Measurements from ENCODE around the gene RAB11FIP5. TPM values are rescaled to one million over a fixed set of nuclear protein-coding genes. Genes with fewer than 3 reads are reported as not detected.

RAB11FIP5 gene
- total RNA-seq, 1 experiment from 2014 or later = 20.8 TPM

DNA sequence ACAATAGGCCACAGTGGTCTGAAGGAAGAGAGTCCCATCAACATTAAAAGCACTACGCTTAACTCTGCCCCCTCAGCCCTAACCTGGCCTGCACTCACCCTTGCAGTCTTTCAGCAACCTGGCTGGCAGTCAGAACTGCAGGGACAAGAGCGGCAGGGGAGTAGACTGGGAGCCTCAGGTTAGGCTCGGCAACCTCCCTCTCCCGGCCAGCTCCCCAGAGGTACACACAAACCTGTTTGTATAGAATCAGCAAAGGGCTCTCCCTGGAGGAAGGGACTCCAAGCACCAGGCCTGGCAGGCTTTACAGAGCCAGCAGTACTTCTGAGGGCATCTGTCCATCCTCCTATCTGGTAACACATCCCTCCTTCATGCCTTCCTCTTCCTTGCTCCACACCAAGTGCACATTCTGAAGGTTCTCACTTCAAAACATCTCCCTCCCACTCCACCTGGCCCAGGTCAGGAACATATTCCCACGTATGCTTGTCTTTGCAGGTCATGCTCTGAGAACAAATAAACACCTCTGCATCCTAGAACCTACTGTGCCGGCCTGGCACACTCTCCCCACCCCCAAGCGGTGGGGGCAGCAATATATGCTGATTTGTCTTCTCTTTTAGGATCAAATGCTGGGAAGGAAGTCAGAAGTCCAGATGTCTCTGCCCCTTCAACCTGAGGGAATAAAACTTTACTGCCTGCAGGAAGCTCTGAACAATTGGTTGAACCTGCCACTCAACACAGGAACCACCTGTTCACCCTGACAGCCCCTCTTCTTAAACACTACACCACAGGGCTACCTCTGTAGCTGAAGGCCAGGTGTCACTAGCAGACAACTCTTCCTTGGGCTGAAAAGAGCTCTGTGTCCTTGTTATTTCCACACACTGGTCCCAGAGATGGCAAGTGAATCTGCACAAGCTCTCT is 28.6 kb downstream of the RAB11FIP5 start:
- BruUV-seq (replicated peaks) = no TSS peak
- Histone ChIP-seq H3K9me3 (ENCODE audit: control insufficient read depth in 1 of 2, insufficient read depth in 1 of 2, low read depth in 1 of 2, low read length in 2 of 2) (no peaks in the 10 kb centered on the region), H3K9ac (ENCODE audit: low read length) (no peak overlapping the region), H3K4me3 (replicated peaks in 1 of 2; ENCODE audit: low read depth in 1 of 2, low read length in 2 of 2) (no peak overlapping the region), H3K27ac (ENCODE audit: low read depth, low read length) (no peak overlapping the region), H3K4me1 (ENCODE audit: control insufficient read depth in 1 of 2, insufficient read depth in 2 of 2, low read length in 2 of 2) (no peaks in the 10 kb centered on the region), H4K20me1 (ENCODE audit: insufficient read depth) (no peaks in the 10 kb centered on the region), H3K36me3 (ENCODE audit: control insufficient read depth in 1 of 2, insufficient read depth in 2 of 2, low read length in 2 of 2) (peaks cover 0 to 10% of the 10 kb centered on the region in 2 experiments; a peak in 2 of 4 replicates), H3K4me2 (ENCODE audit: low read length) (no peak overlapping the region), H2AFZ (ENCODE audit: low read depth, low read length, poor library complexity, severe bottlenecking) (no peak overlapping the region), H3K9me2 (ENCODE audit: insufficient read depth) (no peaks in the 10 kb centered on the region), H3K27me3 (ENCODE audit: insufficient read depth, low read length) (no peaks in the 10 kb centered on the region), H3K79me2 (ENCODE audit: insufficient read depth, low read length) (peaks cover 24% of the 10 kb centered on the region; the same call in 1 of the 2 replicates)
- ATAC-seq (no peak), DNase-seq (ENCODE audit: low read depth, low spot score) (no peak)
- RAD21 ChIA-PET (ENCODE audit: low non-redundant PET in 1 of 2, low total read pairs in 2 of 2, uncharacterized antibody in 2 of 2, unreplicated experiment in 2 of 2) = interaction anchor here in 1 of 2 experiments (2.9 kb wide), 1 partner anchor 72 kb away, joined by 8 read pairs; no protein-coding TSS in a partner anchor
- intact Hi-C loops (cut with micrococcal nuclease) = no loop called here
- no peak for TF ChIP-seq EZH2phosphoT487 (IDR thresholded peaks at IDR 0.05; ENCODE audit: borderline replicate concordance)
- TF ChIP-seq EZH2 (IDR thresholded peaks at IDR 0.05) = no peak
- TF ChIP-seq, protein P1, sequence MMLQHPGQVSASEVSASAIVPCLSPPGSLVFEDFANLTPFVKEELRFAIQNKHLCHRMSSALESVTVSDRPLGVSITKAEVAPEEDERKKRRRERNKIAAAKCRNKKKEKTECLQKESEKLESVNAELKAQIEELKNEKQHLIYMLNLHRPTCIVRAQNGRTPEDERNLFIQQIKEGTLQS (IDR thresholded peaks at IDR 0.05) = no peak
- no peak for TF ChIP-seq YY1 (IDR thresholded peaks at IDR 0.05; ENCODE audit: extremely low read depth, insufficient replicate concordance, low read depth, low read length)
- no peak for TF ChIP-seq MAX (IDR thresholded peaks at IDR 0.05)
- TF ChIP-seq FOSL1 (IDR thresholded peaks at IDR 0.05; ENCODE audit: low read depth) = no peak
- no peak for TF ChIP-seq EGR1 (IDR thresholded peaks at IDR 0.05; ENCODE audit: low read depth)
- POLR2A ChIA-PET = no interaction called here
- CTCF ChIA-PET = interaction anchor here (3.5 kb wide), 1 partner anchor 72 kb away, joined by 33 read pairs; no protein-coding TSS in a partner anchor

Data from HCT116 (cell line).